ENCODE measurements around the gene ZMYM3. TPM values are rescaled to one million over a fixed set of nuclear protein-coding genes. Genes with fewer than 3 reads are reported as not detected.
A peak's percentile ranks its signal among the peaks of the same experiment; 100 is the strongest.

Gene ZMYM3
- total RNA-seq, 1 donor from 2014 or later = 88.9 TPM

DNA sequence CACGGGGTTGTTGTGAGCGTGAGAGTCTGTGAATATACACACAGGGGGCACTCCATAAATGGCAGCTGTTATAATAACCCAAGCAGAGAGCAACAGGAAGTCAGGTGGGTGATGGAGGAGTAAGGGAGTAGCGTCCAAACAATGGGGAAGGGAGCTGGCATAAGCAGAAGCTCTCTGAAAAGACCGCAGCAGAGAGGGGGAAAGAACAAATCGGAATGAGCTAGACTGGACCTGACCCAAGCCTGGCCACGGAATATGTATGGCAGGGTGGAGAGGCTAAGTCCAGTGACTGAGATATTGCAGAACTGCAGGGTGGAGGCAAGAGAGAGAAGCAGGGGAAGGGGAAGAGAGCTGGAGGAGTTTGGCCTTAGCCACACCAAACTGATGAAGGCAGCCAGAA lies 37.5 kb downstream of the ZMYM3 start:
- H3K4me1 Mint-ChIP-seq (ENCODE audit: low read depth) = peaks cover 42% of the 10 kb centered on the region
- peak overlapping the region; percentile 72 for H3K4me3 Mint-ChIP-seq (ENCODE audit: low read depth)
- DNase-seq (ENCODE audit: low spot score, unreplicated experiment) = no peak
- no peaks in the 10 kb centered on the region for H3K27me3 Mint-ChIP-seq
- H3K27ac Mint-ChIP-seq = peak overlapping the region; percentile 72
- TF ChIP-seq, protein P1, sequence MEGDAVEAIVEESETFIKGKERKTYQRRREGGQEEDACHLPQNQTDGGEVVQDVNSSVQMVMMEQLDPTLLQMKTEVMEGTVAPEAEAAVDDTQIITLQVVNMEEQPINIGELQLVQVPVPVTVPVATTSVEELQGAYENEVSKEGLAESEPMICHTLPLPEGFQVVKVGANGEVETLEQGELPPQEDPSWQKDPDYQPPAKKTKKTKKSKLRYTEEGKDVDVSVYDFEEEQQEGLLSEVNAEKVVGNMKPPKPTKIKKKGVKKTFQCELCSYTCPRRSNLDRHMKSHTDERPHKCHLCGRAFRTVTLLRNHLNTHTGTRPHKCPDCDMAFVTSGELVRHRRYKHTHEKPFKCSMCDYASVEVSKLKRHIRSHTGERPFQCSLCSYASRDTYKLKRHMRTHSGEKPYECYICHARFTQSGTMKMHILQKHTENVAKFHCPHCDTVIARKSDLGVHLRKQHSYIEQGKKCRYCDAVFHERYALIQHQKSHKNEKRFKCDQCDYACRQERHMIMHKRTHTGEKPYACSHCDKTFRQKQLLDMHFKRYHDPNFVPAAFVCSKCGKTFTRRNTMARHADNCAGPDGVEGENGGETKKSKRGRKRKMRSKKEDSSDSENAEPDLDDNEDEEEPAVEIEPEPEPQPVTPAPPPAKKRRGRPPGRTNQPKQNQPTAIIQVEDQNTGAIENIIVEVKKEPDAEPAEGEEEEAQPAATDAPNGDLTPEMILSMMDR (IDR thresholded peaks at IDR 0.05; ENCODE audit: unreplicated experiment) = no peak
- H3K36me3 Mint-ChIP-seq (ENCODE audit: insufficient read depth) = no peaks in the 10 kb centered on the region
- peaks cover 4% of the 10 kb centered on the region for H3K9me3 Mint-ChIP-seq (ENCODE audit: low read depth)

DNA sequence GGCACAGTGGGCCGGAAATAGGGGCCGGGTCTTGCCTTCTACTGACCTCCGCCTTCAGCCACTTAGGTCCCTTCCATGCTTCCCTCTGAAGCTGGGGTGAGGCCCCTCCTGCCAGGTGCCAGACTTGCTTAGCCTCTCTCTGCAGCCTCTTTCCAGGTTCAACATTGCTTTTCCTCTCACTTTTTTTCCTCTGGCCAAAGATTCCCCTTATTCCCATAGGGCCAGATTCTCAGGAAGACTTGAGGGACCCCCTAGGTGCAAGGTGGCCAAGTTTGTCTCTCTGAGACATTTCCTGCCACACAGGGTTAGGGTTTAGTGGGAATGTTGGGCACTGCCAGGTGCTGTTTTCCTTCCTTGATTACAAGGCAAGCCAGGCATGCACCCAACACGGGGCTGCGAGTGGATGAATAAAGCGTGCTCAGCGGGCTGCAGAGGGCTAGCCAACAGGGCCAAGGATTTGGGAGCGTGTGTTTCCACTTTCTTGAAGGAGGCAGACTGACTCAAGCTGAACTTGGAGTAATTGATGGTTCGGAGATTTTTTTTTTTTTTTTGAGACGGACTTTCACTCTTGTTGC lies 38.5 kb downstream of the ZMYM3 start:
- H3K4me1 Mint-ChIP-seq (ENCODE audit: low read depth) = peaks cover 42% of the 10 kb centered on the region
- TF ChIP-seq, protein P1 (IDR thresholded peaks at IDR 0.05; ENCODE audit: unreplicated experiment) = no peak
- peaks cover 7% of the 10 kb centered on the region for H3K9me3 Mint-ChIP-seq (ENCODE audit: low read depth)
- H3K27me3 Mint-ChIP-seq = no peaks in the 10 kb centered on the region
- H3K36me3 Mint-ChIP-seq (ENCODE audit: insufficient read depth) = no peaks in the 10 kb centered on the region
- peak overlapping the region; percentile 91 for H3K27ac Mint-ChIP-seq
- peak overlapping the region; percentile 72 for H3K4me3 Mint-ChIP-seq (ENCODE audit: low read depth)
- DNase-seq (ENCODE audit: low spot score, unreplicated experiment) = no peak

DNA sequence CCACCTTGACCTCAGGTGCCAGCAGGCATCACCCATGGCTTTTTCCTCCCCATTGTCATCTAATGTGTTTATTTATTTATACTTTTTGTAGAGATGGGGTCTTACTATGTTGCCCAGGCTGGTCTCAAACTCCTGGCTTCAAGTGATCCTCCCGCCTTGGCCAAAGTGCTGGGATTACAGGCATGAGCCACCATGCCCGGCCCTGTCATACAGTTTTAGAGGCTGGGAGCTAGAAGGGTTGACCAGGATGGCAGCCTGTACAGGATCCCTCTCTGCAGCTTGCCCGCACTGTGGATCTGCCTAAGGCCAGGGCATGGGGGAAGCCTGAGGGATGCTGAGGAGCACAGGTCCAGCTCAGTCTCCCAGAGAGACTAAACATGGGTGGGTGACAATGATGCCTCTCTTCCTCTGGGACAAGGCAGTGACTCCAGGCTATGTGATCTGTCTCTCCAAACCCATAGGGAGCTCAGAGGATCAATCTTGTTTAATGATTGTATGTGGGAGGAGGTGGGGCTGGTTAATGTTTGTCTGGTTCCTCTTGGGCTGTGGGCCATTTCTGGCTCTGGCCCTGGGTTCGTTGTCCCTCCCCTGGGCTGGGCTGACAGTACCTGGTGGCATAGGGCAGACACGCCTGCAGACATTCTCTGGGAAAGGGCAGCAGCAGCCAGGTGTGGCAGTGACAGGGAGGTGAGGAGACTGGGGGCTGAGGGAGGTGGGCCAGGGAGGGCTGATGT lies 39.2 kb downstream of the ZMYM3 start:
- Mint-ChIP-seq H3K27ac (peak overlapping the region; percentile 91), H3K4me1 (ENCODE audit: low read depth) (peaks cover 42% of the 10 kb centered on the region), H3K27me3 (no peaks in the 10 kb centered on the region), H3K4me3 (ENCODE audit: low read depth) (peak overlapping the region; percentile 72), H3K9me3 (ENCODE audit: low read depth) (peaks cover 7% of the 10 kb centered on the region), H3K36me3 (ENCODE audit: insufficient read depth) (no peaks in the 10 kb centered on the region)
- TF ChIP-seq, protein P1 (IDR thresholded peaks at IDR 0.05; ENCODE audit: unreplicated experiment) = no peak
- peak; percentile 11 for DNase-seq (ENCODE audit: low spot score, unreplicated experiment)

DNA sequence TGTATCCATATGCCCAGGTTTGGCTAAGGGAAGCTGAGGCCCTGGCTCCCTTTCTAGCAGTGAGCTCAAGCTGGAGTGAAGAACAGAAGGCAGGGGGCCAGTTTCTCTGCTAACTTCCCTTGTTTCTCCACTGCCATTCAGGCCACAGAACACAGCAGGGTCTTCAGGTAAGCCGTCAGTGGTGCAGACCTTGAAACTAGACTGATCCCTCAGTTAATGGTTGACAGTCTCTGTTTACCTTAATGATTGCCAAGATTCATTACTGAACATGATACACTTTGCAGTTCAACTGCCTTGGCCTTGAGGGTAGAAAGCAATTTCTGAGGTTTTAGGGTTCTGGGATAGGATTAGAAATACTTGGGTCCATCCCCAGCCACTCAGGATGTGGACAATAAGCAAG lies 39.8 kb downstream of the ZMYM3 start:
- Mint-ChIP-seq H3K9me3 (ENCODE audit: low read depth) (peaks cover 7% of the 10 kb centered on the region), H3K4me1 (ENCODE audit: low read depth) (peaks cover 42% of the 10 kb centered on the region), H3K36me3 (ENCODE audit: insufficient read depth) (no peaks in the 10 kb centered on the region), H3K27ac (no peak overlapping the region), H3K27me3 (no peaks in the 10 kb centered on the region), H3K4me3 (ENCODE audit: low read depth) (no peak overlapping the region)
- TF ChIP-seq, protein P1 (IDR thresholded peaks at IDR 0.05; ENCODE audit: unreplicated experiment) = no peak
- DNase-seq (ENCODE audit: low spot score, unreplicated experiment) = no peak

DNA sequence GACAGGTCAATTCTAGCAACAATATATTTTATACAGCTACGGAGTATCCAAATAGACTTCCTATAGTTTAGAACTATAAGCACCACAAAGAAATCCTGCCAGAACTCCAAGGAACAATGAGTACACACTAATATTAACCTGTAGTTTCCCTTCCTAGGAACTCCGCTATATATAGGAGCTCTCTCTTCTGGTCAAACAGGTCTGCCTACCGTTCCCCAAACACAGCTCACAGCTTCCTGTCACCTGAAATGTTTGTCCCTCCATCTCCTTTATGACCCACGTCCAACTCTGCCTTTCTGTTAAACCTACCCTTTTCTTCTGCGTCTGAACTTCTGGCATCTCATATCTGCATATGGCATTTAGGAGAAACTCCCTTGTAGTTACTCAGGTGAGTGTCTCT lies 41.4 kb downstream of the ZMYM3 start:
- Mint-ChIP-seq H3K4me1 (ENCODE audit: low read depth) (peaks cover 42% of the 10 kb centered on the region), H3K36me3 (ENCODE audit: insufficient read depth) (no peaks in the 10 kb centered on the region), H3K4me3 (ENCODE audit: low read depth) (no peak overlapping the region), H3K27me3 (no peaks in the 10 kb centered on the region), H3K27ac (peak overlapping the region; percentile 67), H3K9me3 (ENCODE audit: low read depth) (peaks cover 7% of the 10 kb centered on the region)
- no peak for DNase-seq (ENCODE audit: low spot score, unreplicated experiment)
- TF ChIP-seq, protein P1 (IDR thresholded peaks at IDR 0.05; ENCODE audit: unreplicated experiment) = no peak

All from progenitor cell of endocrine pancreas (in vitro differentiated cells).